TTC549 (cell line): ENCODE measurements around the gene BLOC1S1.
"Not testable (repeated sequence)": the region's sequence is repeated elsewhere in the genome, so short reads cannot be mapped to it uniquely, and the experiment has no call there.

Source experiments
- FAIRE-seq: peaks from 2 replicates; lab custom pipeline; 2012; peaks lifted over from hg19 to GRCh38; lab: Jason Lieb, UNC

Gene BLOC1S1

DNA sequence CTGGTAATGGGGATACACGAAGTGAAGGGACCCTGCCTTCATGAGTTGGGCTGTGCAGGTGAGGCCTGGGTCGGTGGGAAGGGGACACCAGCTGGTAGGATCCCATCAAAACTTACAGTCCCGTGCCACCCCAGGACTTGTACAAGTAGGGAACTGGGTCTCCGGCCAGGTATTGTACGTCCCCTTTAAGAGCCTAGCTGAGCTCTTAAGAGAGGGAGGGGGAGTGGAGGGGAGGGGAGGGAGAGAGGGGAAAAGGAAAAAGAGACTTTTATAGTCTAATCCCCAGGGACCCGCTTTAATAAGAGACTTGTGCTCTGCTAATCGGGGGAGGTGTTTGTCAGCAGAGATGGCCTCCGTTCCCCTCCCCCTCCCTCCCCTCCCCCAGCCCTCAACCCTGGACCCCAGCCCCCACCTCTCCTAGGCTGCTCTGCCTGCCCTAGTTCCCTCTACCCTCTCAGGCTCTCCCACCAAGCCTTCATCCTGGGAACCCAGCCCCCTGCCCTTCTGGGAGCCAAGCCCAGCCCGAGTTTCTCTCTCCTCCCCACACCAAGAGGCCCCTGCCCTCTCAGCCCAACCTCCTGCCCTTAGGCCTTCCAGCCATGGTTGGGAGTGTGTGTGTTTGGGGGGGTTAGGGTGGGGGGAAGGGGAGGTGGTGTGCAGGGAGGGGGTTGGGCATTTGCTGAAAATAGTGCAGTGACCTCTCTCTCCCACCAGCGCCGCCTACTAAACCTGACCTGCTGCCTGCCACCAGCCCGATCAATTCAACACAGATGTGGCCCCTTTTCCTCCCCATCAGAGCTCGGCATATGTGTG, 29.7 kb downstream of the BLOC1S1 start:
- no peak for FAIRE-seq

DNA sequence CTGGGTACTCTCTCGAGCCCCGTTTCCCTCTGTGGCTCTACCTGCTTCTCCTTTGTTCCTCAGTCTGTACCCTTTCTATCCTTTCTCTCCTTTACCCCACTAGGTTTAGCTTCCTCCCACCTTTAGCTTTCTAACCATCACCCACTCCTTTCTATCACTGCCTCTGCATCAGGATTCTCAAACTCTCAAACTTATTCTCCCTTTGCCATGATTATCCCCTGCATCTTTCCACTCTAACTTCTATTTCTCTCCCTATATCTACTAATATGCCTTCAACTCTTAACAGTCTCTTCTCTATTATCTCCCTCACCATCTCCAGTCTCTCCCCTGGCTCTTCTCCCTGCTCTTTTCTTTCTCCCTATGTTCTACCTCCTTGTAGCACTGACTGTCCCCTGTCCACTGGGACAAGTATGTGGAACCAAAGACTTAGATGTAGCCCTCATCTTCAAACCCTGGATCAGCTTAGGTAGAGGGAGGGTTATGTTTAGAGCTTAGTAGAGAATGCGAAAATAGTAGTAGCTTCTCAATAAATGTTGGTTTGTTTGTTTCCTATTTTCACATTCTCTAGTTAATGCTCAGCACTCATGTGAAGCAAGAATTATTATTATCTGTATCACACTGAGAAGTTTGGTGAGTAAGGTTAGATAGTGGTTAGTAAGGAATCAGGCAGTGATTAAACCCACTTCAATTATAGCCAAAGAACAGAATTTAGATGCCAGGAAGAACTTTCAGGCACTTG, 30.5 kb downstream of the BLOC1S1 start:
- no peak for FAIRE-seq

DNA sequence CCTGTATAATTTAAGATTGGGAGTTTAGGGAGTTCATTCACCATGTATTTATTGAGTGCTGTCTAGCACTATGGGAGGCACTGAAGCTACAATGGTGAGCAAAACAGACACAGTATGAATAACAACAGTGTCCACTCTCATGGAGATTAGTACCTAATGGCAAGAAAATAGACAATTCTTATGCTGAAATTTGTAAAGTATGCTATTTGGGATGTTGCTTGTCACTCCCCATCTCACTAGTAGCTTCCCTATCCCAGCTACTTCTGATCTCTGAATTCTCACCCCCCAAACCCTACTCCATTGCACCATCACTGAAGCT, 31.0 kb downstream of the BLOC1S1 start:
- no peak for FAIRE-seq

DNA sequence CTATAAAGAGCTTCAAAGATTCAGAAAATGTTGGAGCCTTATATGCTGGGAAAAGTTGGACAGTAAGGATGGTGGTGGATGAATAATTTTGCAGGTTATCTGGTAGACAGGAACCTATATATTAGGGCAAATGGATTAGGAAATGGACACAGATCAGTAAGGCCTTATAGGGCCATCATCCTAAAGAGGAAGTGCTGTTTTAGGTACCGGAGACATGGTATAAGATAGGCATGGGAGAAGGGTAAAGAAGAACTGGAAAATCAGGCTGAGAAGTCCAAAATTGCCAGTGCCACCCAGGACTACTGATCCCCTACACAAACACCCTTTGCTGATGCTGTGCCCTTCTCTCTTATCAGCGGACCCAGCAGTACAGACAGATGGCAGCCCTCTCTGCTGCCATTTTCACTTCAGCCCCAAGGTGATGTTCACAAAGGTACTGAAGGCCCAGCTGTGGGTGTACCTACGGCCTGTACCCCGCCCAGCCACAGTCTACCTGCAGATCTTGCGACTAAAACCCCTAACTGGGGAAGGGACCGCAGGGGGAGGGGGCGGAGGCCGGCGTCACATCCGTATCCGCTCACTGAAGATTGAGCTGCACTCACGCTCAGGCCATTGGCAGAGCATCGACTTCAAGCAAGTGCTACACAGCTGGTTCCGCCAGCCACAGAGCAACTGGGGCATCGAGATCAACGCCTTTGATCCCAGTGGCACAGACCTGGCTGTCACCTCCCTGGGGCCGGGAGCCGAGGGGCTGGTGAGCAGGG, 32.6 kb downstream of the BLOC1S1 start:
- no peak for FAIRE-seq

DNA sequence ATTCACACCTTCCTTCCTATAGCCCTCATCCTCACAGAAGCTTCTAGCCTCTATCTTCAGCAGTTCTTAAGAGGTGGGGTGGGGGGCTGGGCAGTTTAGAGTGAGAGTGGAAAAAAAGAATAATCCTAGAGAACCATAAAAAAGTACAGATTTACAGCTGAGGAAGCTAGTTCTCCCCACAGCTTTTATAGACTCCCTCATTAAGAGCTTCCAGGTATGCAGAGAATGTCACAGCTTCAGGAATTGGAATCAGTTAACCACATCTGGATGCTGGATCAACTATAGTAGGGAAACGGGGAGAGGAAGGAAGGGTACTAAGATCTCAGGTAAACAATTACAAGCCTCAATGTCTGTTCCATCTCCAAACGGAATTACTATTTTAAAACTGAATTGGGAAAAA, 39.4 kb downstream of the BLOC1S1 start:
- FAIRE-seq = no peak

DNA sequence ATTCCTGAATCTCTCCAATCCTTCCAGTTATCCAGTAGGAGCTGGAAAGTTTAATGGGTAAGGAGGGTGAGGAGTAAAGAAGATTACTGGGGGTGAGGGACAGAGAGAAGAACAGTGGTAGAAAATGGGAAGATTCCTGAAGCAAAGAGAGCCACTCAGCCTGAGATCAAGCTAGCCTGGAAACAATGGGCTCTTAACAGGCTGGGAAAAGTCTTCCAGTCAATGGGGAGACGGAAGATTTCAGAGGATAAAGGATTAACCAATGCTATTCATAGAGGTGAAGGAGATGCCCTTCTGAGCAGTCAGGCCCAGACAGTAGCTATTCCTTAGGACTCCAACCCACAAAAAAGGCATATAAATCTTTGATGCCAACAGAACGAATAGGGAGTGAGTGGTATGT, 41.9 kb downstream of the BLOC1S1 start:
- FAIRE-seq = no peak

DNA sequence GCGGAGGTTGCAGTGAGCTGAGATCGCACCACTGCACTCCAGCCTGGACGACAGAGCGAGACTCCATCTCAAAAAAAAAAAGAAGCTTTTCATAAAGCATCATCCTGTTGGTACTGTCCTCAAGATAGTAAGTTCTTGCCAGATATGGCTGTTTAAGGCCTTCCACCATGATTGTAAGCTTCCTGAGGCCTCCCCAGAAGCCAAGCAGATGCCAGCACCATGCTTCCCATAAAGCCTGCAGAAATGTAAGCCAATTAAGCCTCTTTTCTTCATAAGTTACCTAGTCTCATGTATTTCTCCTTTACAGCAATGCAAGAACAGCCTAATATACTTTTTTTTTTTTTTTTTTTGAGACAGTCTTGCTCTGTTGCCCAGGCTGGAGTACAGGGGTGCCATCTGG, 42.7 kb downstream of the BLOC1S1 start:
- FAIRE-seq = not testable (repeated sequence)

DNA sequence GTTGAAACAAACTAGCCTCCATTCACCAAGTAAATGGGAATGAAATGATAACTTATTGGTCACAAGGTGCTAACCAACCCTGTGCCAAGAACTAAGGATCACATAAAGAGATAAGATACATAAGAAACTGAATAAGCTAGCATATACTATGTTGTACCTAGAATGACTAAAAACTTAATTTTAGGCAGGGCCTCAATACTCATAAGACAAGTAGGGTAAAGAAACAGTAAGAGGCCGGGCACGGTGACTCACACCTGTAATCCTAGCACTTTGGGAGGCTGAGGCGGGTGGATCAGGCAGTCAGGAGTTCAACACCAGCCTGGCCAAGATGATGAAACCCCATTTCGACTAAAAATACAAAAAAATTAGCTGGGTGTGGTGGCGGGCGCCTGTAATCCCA, 44.8 kb downstream of the BLOC1S1 start:
- no peak for FAIRE-seq

DNA sequence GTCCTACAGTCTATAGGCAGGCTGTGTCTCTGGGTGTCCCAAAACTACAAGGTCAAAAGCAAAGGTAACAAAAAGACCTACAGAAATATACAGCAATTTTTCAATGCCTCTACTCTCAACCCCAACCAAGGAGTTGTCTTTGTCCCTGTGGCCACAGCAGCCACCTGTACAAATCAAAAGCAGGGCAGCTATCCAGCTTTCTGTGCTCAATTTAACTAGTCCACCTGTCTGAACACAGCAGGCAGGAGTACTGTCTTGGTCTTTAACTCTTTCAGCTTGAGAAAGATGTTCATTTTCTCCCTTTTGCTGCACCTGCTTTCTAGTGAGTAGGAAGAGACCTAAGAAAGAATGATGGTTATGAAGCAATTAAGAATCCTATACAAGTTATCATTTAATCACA, 46.8 kb downstream of the BLOC1S1 start:
- FAIRE-seq = no peak

DNA sequence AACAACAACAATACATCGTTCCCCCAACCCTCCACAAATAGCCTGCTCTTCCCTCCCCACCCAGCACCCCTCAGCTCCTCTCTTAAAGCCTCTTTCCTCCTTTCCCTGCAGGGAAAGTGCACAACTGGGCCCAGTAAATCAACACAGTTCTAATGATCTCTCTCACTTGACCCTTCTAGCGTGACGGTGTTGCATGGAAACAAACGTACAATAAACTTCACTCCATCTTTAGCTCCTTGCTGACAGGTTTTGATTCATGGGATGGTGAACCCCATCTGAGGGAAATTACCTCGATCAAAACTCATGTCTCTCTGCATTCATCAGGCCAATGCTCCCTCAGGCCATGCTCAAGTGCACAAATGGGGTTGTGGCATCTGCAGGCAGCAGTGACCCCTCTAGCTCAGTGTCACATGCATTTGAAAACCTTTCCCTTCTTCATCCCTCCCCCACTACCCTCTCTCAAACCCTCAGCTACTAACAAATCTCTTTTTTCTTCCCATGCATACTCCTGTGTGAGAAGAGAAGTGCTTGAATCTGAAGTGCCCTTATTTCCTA, 50.0 kb downstream of the BLOC1S1 start:
- FAIRE-seq = no peak

DNA sequence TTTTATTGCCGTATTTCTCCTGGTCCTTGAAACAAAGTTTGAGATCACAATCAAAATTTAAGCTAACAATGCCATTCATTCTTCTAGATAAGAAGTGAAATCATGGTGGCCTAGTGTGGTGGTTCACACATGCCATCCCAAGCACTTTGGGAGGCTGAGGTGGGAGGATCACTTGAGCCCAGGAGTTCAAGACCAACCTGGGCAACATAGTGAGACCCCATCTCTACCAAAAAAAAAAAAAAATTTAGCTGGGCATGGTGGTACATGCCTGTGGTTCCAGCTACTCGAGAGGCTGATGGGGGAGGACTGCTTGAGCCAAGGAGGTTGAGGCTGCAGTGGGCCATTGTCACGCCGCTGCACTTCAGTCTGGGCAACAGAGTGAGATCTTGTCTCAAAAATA, 51.3 kb downstream of the BLOC1S1 start:
- no peak for FAIRE-seq
